Measurements from ENCODE around the gene TBX1. TPM values are rescaled to one million over a fixed set of nuclear protein-coding genes. Genes with fewer than 3 reads are reported as not detected.

The TBX1 gene
- total RNA-seq, 1 donor from 2014 or later = not detected

GRCh38 chr22:19743651-19744050 lies 16.9 kb upstream of the TBX1 start:
- no peak overlapping the region for H3K4me3 ChIP-seq (ENCODE audit: low read depth, low read length)
- TF ChIP-seq CTCF (conservative IDR thresholded peaks at IDR 0.05; ENCODE audit: low read depth, low read length) = no peak
- DNase-seq (ENCODE audit: low read depth) = no peak

- no peak for DNase-seq (ENCODE audit: low read depth)
- no peak for TF ChIP-seq CTCF (conservative IDR thresholded peaks at IDR 0.05; ENCODE audit: low read depth, low read length)
Observed at GRCh38 chr22:19744350-19745006, 16.1 kb upstream of the TBX1 start.

GRCh38 chr22:19745155-19746101 lies 15.2 kb upstream of the TBX1 start:
- no peak for TF ChIP-seq CTCF (conservative IDR thresholded peaks at IDR 0.05; ENCODE audit: low read depth, low read length)
- no peak overlapping the region for H3K4me3 ChIP-seq (ENCODE audit: low read depth, low read length)
- DNase-seq (ENCODE audit: low read depth) = no peak

More at GRCh38 chr22:19744350-19745006, 16.1 kb upstream of the TBX1 start:
- no peak overlapping the region for H3K4me3 ChIP-seq (ENCODE audit: low read depth, low read length)

- no peak overlapping the region for H3K4me3 ChIP-seq (ENCODE audit: low read depth, low read length)
- DNase-seq (ENCODE audit: low read depth) = no peak
- no peak for TF ChIP-seq CTCF (conservative IDR thresholded peaks at IDR 0.05; ENCODE audit: low read depth, low read length)
Observed at GRCh38 chr22:19746726-19747125, 13.9 kb upstream of the TBX1 start.

- no peak for TF ChIP-seq CTCF (conservative IDR thresholded peaks at IDR 0.05; ENCODE audit: low read depth, low read length)
- H3K4me3 ChIP-seq (ENCODE audit: low read depth, low read length) = no peak overlapping the region
- DNase-seq (ENCODE audit: low read depth) = no peak
Observed at GRCh38 chr22:19747551-19747950, 13.0 kb upstream of the TBX1 start.

- TF ChIP-seq CTCF (conservative IDR thresholded peaks at IDR 0.05; ENCODE audit: low read depth, low read length) = no peak
- DNase-seq (ENCODE audit: low read depth) = no peak
- no peak overlapping the region for H3K4me3 ChIP-seq (ENCODE audit: low read depth, low read length)
Observed at GRCh38 chr22:19748139-19748538, 12.4 kb upstream of the TBX1 start.
